ENCODE measurements around the gene FTCD. TPM values are rescaled to one million over a fixed set of nuclear protein-coding genes. Genes with fewer than 3 reads are reported as not detected.

FTCD gene
- total RNA-seq, 1 experiment from 2014 or later, result 0.21 TPM

DNA sequence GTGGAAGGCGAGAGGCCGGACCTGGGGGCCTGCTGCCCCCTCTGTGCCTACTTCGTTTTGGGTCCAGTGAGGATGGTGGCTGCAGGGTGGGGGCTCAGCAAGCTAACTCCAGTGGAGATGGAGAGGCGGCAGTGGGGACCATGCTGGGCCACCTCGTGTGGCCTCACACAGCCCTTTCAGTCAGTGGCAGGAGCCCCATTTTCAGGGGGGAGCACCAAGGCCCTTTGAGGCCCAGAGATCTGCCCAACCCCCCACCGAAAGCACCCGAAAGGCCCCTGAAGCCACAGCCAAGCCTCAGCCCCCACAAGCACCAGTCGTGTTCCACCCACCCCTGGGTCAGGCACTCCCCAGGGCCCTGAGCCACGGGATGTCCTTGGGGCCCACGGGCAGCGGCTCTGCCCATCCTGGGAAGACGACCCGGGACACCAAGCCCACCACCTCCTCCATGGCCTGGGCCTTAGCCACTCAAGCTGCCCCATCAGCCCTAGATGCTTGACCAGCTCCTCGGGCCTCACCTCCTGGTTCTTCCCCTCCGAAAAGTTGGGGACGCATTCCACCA is 345 bp downstream of the FTCD start:
- Histone ChIP-seq H3K4me3 (ENCODE audit: low read depth in 2 of 2, low read length in 2 of 2) (no peak overlapping the region), H3K9me3 (ENCODE audit: control insufficient read depth, insufficient read depth, low read depth, low read length) (no peaks in the 10 kb centered on the region), H3K36me3 (ENCODE audit: control insufficient read depth, insufficient read depth, low read length) (no peaks in the 10 kb centered on the region), H3K27me3 (ENCODE audit: control insufficient read depth, insufficient read depth, low read length) (no peaks in the 10 kb centered on the region), H3K4me1 (ENCODE audit: control insufficient read depth, insufficient read depth, low read length) (no peaks in the 10 kb centered on the region), H3K27ac (ENCODE audit: low read length) (no peak overlapping the region)
- POLR2A ChIA-PET, result no interaction called here
- in situ Hi-C loops (cut with HindIII; ENCODE audit: low pct_unique_long_range_greater_than_20kb, low sequenced_read_pairs) (no loop called here), intact Hi-C loops (cut with micrococcal nuclease; ENCODE audit: unreplicated experiment) (no loop called here)
- no peak for DNase-seq (ENCODE audit: low read depth, low spot score)
- no peak for ATAC-seq
- no TSS peak for BruUV-seq (replicated peaks)
- TF ChIP-seq, protein P1, sequence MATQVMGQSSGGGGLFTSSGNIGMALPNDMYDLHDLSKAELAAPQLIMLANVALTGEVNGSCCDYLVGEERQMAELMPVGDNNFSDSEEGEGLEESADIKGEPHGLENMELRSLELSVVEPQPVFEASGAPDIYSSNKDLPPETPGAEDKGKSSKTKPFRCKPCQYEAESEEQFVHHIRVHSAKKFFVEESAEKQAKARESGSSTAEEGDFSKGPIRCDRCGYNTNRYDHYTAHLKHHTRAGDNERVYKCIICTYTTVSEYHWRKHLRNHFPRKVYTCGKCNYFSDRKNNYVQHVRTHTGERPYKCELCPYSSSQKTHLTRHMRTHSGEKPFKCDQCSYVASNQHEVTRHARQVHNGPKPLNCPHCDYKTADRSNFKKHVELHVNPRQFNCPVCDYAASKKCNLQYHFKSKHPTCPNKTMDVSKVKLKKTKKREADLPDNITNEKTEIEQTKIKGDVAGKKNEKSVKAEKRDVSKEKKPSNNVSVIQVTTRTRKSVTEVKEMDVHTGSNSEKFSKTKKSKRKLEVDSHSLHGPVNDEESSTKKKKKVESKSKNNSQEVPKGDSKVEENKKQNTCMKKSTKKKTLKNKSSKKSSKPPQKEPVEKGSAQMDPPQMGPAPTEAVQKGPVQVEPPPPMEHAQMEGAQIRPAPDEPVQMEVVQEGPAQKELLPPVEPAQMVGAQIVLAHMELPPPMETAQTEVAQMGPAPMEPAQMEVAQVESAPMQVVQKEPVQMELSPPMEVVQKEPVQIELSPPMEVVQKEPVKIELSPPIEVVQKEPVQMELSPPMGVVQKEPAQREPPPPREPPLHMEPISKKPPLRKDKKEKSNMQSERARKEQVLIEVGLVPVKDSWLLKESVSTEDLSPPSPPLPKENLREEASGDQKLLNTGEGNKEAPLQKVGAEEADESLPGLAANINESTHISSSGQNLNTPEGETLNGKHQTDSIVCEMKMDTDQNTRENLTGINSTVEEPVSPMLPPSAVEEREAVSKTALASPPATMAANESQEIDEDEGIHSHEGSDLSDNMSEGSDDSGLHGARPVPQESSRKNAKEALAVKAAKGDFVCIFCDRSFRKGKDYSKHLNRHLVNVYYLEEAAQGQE (IDR thresholded peaks at IDR 0.05; ENCODE audit: insufficient read depth in 1 of 2, low read depth in 2 of 2, low read length in 1 of 2), result no peak
- TF ChIP-seq SIN3A (IDR thresholded peaks at IDR 0.05; ENCODE audit: borderline replicate concordance, insufficient read depth, low read depth, low read length) (no peak), TCF7L2 (IDR thresholded peaks at IDR 0.05; ENCODE audit: low read depth, low read length) (no peak), POLR2AphosphoS5 (IDR thresholded peaks at IDR 0.05; ENCODE audit: low read depth, low read length) (no peak)
- TF ChIP-seq, protein P2, sequence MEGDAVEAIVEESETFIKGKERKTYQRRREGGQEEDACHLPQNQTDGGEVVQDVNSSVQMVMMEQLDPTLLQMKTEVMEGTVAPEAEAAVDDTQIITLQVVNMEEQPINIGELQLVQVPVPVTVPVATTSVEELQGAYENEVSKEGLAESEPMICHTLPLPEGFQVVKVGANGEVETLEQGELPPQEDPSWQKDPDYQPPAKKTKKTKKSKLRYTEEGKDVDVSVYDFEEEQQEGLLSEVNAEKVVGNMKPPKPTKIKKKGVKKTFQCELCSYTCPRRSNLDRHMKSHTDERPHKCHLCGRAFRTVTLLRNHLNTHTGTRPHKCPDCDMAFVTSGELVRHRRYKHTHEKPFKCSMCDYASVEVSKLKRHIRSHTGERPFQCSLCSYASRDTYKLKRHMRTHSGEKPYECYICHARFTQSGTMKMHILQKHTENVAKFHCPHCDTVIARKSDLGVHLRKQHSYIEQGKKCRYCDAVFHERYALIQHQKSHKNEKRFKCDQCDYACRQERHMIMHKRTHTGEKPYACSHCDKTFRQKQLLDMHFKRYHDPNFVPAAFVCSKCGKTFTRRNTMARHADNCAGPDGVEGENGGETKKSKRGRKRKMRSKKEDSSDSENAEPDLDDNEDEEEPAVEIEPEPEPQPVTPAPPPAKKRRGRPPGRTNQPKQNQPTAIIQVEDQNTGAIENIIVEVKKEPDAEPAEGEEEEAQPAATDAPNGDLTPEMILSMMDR (IDR thresholded peaks at IDR 0.05), result no peak
- CTCF ChIA-PET, result no interaction called here

DNA sequence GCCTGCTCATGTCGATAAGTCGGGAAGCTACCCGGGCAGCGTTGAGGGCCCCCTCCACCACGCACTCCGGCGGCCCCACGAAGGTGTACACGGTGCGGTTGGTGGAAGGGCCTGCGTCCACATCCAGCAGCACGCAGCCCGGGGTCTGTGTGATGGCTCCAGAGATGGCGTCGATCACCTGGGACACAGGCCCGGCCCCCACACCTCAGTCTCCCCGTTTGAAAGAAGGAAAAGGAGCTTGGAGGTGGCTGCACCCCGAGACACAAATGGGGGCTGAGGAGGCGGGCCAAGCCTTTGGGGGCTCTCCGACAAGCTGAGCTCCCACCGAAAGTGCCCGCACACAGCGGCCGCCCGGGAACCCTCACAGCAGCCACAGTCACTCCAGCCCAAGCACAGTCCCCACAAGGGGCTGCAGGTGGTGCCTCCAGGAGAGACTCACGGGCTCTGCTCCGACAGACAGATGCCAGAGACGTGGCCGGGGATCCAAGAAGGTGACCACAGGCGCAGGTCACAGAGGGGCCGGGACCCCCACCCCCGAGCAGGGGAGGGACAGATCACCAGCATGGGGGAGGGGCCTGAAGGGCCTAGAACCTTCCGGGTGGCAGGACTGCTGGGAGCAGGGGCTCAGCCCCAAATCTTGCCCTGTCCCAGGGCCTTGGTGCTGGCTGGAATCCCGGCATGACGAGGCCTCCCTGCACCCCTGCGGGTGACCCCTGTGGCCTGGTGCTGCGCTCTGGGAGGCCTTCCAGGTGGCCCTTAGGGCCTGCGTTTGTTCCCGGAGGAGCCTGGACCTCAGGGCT is 1.0 kb downstream of the FTCD start:
- in situ Hi-C loops (cut with HindIII; ENCODE audit: low pct_unique_long_range_greater_than_20kb, low sequenced_read_pairs) (no loop called here), intact Hi-C loops (cut with micrococcal nuclease; ENCODE audit: unreplicated experiment) (no loop called here)
- TF ChIP-seq SIN3A (IDR thresholded peaks at IDR 0.05; ENCODE audit: borderline replicate concordance, insufficient read depth, low read depth, low read length) (no peak), TCF7L2 (IDR thresholded peaks at IDR 0.05; ENCODE audit: low read depth, low read length) (no peak), POLR2AphosphoS5 (IDR thresholded peaks at IDR 0.05; ENCODE audit: low read depth, low read length) (no peak)
- TF ChIP-seq, protein P1 (IDR thresholded peaks at IDR 0.05; ENCODE audit: insufficient read depth in 1 of 2, low read depth in 2 of 2, low read length in 1 of 2), result no peak
- TF ChIP-seq, protein P2 (IDR thresholded peaks at IDR 0.05), result no peak
- DNase-seq (ENCODE audit: low read depth, low spot score), result no peak
- Histone ChIP-seq H3K36me3 (ENCODE audit: control insufficient read depth, insufficient read depth, low read length) (no peaks in the 10 kb centered on the region), H3K27ac (ENCODE audit: low read length) (no peak overlapping the region), H3K4me1 (ENCODE audit: control insufficient read depth, insufficient read depth, low read length) (no peaks in the 10 kb centered on the region), H3K4me3 (ENCODE audit: low read depth in 2 of 2, low read length in 2 of 2) (no peak overlapping the region), H3K9me3 (ENCODE audit: control insufficient read depth, insufficient read depth, low read depth, low read length) (no peaks in the 10 kb centered on the region), H3K27me3 (ENCODE audit: control insufficient read depth, insufficient read depth, low read length) (no peaks in the 10 kb centered on the region)
- ChIA-PET POLR2A (no interaction called here), CTCF (no interaction called here)
- BruUV-seq (replicated peaks), result no TSS peak
- ATAC-seq, result no peak

Data from Panc1 (cell line).